Ureter (tissue), 1 donor: Measurements from ENCODE around the gene NID1. TPM values are rescaled to one million over a fixed set of nuclear protein-coding genes. Genes with fewer than 3 reads are reported as not detected.
A peak's percentile ranks its signal among the peaks of the same experiment; 100 is the strongest.
"Not testable (repeated sequence)": the region's sequence is repeated elsewhere in the genome, so short reads cannot be mapped to it uniquely, and the experiment has no call there.

Experiments
- DNase-seq: peaks from one replicate; pipeline ENCODE4 v3.0.0-alpha.2; 2020; ENCODE audit warnings: low spot score
- total RNA-seq: library from RNA; stranded (reverse); gene quantifications from one replicate; pipeline ENCODE4 v1.2.4, GENCODE V29; 2023
- donor health status: DM: yes; HTN: yes; CAD: no.

The NID1 gene
- total RNA-seq, 1 donor from 2014 or later = 89.3 TPM

DNA sequence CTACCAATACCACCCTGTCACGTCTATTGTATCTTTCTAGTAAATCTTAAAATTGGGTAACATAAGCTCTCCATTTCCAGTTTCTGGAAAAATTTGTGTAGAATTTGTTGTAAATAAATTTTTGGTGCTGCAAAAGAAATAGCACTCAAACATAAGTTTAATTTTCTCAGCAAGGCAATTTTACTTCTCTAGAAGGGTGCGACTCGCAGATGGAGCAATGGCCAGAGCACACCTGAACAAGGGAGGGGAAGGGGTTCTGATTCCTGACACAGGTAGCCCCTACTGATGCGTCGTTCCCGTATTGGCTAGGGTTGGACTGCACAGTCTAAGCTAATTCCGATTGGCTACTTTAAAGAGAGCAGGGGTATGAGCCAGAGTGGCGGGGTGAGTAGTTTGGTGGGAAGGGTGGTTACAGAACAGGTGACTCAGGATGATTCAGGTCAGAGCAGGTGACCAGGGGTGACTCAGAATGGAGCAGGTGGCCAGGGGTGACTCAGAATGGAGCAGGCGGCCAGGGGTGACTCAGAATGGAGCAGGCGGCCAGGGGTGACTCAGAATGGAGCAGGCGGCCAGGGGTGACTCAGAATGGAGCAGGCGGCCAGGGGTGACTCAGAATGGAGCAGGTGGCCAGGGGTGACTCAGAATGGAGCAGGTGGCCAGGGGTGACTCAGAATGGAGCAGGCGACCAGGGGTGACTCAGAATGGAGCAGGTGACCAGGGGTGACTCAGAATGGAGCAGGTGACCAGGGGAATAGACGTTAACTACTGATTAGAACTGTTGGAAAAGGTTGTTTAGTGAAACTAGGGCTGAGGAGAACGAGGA is 32.0 kb upstream of the NID1 start:
- peak; percentile 94 for DNase-seq

DNA sequence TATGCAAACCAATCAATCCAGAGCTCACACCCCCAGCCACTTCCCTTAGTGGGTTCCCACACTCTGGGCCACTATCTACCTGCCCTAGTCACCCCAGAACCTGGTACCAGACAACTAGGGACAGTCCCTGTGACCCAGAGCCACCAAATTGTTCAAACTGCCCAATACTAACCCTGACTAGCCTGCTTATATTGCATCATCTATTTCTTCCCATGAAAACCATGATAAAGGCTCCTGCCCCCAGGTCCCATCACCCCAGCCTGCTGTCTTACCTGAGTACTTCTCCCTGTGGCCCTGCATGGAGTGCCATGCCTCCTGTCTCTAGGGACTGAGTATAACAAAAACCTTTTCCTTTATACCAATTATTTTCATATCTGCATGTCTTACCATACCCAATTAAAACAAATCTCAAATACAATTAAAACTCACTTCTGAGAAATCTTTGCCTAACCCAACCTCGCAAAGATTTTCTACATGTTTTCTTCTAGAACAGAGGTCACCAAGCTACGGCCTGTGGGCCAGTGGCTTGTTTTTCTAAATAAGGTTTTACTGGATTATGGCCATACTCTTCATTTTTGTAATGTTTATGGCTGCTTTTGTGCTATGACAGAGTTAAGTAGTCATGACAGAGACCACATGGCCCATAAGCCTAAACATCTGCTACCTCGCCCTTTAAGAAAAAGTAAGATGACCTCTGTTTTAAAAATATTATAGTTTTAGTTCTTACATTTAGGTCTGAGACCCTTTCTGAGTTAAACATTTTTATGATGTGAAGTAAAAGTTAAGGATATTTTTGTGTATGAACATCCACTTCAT is 31.0 kb upstream of the NID1 start:
- DNase-seq = no peak

DNA sequence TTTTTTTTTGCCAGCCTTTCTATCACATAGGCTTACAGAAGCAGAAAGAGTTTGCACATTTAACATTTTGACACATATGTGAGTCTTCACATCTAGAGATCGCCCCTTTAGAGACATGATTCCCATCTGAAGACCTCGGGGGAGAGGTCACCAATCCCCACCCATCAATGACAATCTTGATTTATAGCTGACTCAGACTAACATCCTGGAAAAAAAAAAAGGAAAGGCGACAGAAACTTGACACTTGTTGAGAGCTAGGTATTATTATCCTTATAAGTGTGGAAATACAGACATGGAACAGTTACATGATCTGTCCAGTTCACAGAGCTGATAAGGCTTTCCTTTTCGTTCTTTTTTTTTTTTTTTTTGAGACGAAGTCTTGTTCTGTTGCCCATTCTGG is 28.0 kb upstream of the NID1 start:
- no peak for DNase-seq

DNA sequence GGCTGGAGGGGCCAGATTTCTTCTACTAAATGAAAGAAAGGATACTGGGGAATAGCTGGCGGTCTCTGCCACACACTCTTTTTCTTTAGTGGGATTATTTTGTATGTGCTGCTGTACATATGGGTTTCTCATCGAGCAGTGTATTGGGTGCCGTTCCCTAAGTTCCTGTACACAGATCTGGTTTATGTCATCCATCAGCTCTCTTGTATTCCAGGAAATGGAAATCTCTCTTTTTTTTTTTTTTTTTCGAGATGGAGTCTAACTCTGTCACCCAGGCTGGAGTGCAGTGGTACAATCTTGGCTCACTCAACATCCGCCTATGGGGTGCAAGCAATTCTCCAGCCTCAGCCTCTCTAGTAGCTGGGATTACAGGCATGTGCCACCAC is 27.0 kb upstream of the NID1 start:
- DNase-seq = no peak

- no peak for DNase-seq
Observed at GRCh38 chr1:236090741-236091147, 25.9 kb upstream of the NID1 start.

DNA sequence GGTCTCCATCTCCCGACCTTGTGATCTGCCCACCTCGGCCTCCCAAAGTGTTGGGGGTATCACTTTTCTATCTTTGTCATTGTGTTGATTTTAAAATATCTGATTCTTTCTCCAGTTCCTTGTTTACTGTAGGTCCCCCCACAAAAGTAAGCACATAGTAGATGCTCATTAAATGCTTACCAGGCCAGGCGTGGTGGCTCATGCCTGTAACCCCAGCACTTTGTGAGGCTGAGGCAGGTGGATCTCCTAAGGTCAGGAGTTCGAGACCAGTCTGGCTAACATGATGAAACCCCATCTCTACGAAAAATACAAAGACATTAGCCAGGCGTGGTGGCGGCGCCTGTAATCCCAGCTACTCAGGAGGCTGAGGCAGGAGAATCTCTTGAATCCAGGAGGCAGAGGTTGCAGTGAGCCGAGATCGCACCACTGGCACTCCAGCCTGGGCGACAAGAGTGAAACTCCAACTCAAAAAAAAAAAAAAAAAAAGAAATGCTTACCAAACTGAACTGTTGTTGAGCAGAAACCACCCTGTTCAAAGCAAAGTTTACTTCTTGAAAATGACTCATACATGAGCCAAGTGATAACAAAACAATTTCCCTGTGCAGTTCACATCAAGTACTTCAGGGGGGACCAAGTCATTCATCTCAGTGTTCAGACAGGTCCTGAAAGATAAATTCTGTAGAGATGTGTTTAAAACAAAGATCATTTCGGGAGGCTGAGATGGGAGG is 24.3 kb upstream of the NID1 start:
- no peak for DNase-seq

- DNase-seq = no peak
Observed at GRCh38 chr1:236086537-236086936, 21.6 kb upstream of the NID1 start.

- no peak for DNase-seq
Observed at GRCh38 chr1:236085545-236086159, 20.8 kb upstream of the NID1 start.

DNA sequence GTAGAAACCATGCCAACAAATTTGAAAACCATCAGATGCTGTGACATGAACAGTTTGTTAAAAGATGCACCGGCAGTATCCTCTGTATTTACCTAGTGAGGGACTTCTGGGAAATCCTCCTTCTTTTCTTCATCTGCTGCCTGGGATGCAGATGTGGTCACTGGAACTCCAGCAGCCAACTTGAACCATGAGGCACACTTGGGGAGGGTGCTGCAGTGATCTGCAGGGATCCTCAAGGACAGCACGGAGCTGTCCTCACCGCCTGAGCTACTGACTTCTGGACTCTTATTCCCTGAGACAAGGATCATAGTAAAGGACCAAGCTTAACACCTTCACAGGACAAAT is 19.5 kb upstream of the NID1 start:
- no peak for DNase-seq

GRCh38 chr1:236083650-236084385 is 18.9 kb upstream of the NID1 start:
- DNase-seq = no peak

DNA sequence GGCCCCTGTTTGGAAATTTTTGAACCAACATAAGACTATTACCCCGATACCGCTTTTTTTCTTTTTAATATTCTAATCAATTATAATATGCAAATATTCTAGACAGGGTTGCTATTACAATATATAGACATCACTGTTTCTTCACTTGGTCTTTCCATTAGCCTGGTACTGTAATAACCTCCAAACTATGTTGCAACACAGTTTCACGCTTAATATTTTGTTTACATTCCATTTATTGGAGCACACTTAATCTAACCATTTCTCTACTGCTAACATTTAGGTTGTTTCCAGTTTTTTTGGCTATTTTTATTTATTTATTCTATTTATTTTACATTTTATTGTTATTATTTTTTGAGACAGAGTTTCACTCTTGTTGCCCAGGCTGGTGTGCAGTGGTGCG is 17.6 kb upstream of the NID1 start:
- no peak for DNase-seq

- no peak for DNase-seq
Observed at GRCh38 chr1:236081546-236082227, 16.8 kb upstream of the NID1 start.

- DNase-seq = no peak
Observed at GRCh38 chr1:236079703-236080102, 14.8 kb upstream of the NID1 start.

DNA sequence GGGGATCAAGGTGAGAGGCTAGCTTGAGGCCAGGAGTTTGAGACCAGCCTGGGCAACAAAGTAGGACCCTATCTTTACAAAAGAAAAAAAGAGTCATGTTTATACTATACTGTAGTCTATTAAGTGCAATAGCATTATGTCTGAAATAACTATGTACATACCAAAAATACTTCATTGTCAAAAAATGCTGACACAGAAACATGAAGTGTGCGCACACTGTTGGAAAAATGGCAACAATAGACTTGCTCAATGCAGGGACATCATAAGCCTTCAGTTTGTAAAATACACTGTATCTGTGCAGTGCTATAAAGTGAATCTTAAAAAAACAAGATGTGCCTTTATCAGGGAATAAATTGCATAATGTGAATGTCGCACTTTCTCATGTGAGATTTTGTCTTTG is 14.1 kb upstream of the NID1 start:
- no peak for DNase-seq

DNA sequence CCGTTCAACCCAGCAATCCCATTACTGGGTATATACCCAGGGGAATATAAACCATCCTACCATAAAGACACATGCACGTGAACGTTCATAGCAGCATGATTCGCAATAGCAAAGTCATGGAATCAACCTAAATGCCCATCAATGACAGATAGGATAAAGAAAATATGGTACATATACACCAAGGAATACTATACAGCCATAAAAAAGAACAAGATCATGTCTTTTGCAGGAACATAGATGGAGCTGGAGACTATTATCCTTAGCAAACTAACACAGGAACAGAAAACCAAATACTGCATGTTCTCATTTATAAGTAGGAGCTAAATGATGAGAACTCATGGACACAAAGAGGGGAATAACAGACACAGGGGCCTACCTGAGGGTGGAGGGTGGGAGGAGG is 13.2 kb upstream of the NID1 start:
- DNase-seq = not testable (repeated sequence)

GRCh38 chr1:236075848-236076247 is 11.0 kb upstream of the NID1 start:
- DNase-seq = no peak

- no peak for DNase-seq
Observed at GRCh38 chr1:236073307-236073897, 8.5 kb upstream of the NID1 start.

DNA sequence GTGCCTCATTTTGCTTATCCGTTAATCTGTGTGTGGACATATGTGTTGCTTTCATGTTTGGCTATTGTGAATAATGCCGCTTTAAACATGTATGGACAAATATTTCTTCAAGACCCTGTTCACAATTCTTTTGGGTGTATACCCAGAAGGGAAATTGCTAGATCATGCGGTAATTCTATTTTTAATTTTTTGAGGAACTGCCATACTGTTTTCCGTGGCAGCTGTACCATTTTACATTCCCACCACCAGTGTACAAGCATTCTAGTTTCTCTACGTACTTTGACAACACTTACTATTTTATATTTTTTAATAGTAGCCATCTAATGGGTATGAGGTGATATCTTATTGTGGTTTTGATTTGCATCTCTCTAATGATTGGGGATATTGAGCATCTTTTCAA is 7.1 kb upstream of the NID1 start:
- DNase-seq = no peak

DNA sequence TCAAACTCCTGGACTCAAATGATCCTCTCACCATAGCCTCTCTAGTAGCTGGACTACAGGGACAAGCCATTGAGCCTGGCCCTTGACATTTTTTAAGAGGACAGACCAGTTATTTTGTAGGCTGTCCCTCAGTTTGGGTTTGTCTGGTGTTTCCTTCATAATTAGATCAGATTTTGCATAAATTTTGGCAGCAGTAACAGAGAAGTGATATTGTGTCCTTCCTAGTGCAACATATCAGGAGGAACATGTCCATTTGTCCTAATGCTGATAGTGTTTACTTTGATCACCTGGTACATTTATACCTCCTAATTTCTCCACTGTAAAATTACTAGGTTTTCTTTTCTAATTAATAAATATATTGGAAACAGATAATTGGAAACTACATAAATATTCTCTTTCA is 5.9 kb upstream of the NID1 start:
- no peak for DNase-seq

- DNase-seq = no peak
Observed at GRCh38 chr1:236069796-236070195, 4.9 kb upstream of the NID1 start.
